Naive thymus-derived CD8-positive, alpha-beta T cell (primary cell): ENCODE results near the gene ZNF594. TPM values are rescaled to one million over a fixed set of nuclear protein-coding genes. Genes with fewer than 3 reads are reported as not detected.
A peak's percentile ranks its signal among the peaks of the same experiment; 100 is the strongest.
"Not testable (repeated sequence)": the region's sequence is repeated elsewhere in the genome, so short reads cannot be mapped to it uniquely, and the experiment has no call there.

Experiments used
- ATAC-seq, 2 donors: fragments of 150-1000 bp; cut with Tn5 transposase in 1 of 2; sonication (Bioruptor Pico), chemical (Tn5 transposase) in 1 of 2; 1 replicate in 1 of 2; 2 replicates in 1 of 2; pipeline ENCODE4 v1.10.0; 2021; ENCODE audit warnings: mild to moderate bottlenecking in 2 of 2, moderate library complexity in 2 of 2
- POLR2A ChIA-PET: fragments of 350-600 bp; sonication (Branson Sonifier 250); formaldehyde crosslinking; loops from one replicate; lab custom pipeline; 2021; ENCODE audit warnings: antibody characterized with exemption; lab: Charles Lee
- DNase-seq, 10 donors: peaks; one replicate each; pipeline versions ENCODE4 v3.0.0 to v3.0.0-alpha.2; 2020 to 2022
- H3K27ac Mint-ChIP-seq, 10 donors: one replicate each; pipeline ENCODE4 v1.8.0; 2020 to 2022; ENCODE audit warnings: mild to moderate bottlenecking in 10 of 10, mixed read lengths in 10 of 10, moderate library complexity in 4 of 10, inconsistent platforms in 1 of 10
- H3K27me3 Mint-ChIP-seq, 5 donors: one replicate each; pipeline ENCODE4 v1.8.0; 2021 to 2022; ENCODE audit warnings: mixed read lengths in 5 of 5
- H3K36me3 Mint-ChIP-seq, 3 donors: one replicate each; pipeline ENCODE4 v1.8.0; 2020 to 2022; ENCODE audit warnings: mixed read lengths in 3 of 3, mild to moderate bottlenecking in 2 of 3, inconsistent platforms in 1 of 3
- H3K4me1 Mint-ChIP-seq, 4 donors: one replicate each; pipeline ENCODE4 v1.8.0; 2021 to 2022; ENCODE audit warnings: mixed read lengths in 4 of 4
- H3K4me3 Mint-ChIP-seq, 10 donors: one replicate each; pipeline ENCODE4 v1.8.0; 2020 to 2022; ENCODE audit warnings: mild to moderate bottlenecking in 10 of 10, mixed read lengths in 10 of 10, moderate library complexity in 6 of 10, inconsistent platforms in 1 of 10
- H3K9me3 Mint-ChIP-seq, 9 donors: one replicate each; pipeline ENCODE4 v1.8.0; 2020 to 2022; ENCODE audit warnings: mixed read lengths in 9 of 9, mild to moderate bottlenecking in 3 of 9, inconsistent platforms in 1 of 9, moderate library complexity in 1 of 9
- polyA plus RNA-seq, 3 donors: library from polyadenylated mRNA; unstranded; fragments of 300-500 nt; fragmentation: Illumina TruSeq; gene quantifications; one replicate each; pipeline ENCODE4 v1.2.3, GENCODE V29; 2021
- total RNA-seq, 8 experiments: library from RNA in 2 of 8; stranded (reverse) in 2 of 8; gene quantifications; one replicate each; pipeline ENCODE4 v1.2.3 and lab custom pipeline; 2021 to 2026

ZNF594 gene
- total RNA-seq (10 to 100 TPM; 32.4 to 32.5 TPM), polyA plus RNA-seq (1 to 10 TPM; 1.7 to 3.3 (median 3.3) TPM), total RNA-seq (lab: John Stamatoyannopoulos, UW) (5.4 to 42.3 (median 18.5) reads per million in 6 experiments)

- H3K27me3 Mint-ChIP-seq, result no peaks in the 10 kb centered on the region
- POLR2A ChIA-PET, result interaction anchor here (0.5 to 2.8 kb wide), 25 partner anchors 10 to 1049 kb away, joined by 3 to 14 read pairs (median 4); partner anchors contain the start of genes C1QBP, CYB5D2, INCA1 and KIF1C
- peaks cover 9 to 29% (median 19%) of the 10 kb centered on the region in 3 donors for H3K36me3 Mint-ChIP-seq
- H3K4me3 Mint-ChIP-seq, result peak within 1 kb of the TSS; percentile 90 to 97 (median 95)
- H3K9me3 Mint-ChIP-seq, result peaks cover 5 to 25% (median 9%) of the 10 kb centered on the region in 9 donors
- DNase-seq, result peak; percentile 93 to 98 (median 97)
- H3K27ac Mint-ChIP-seq, result peak within 1 kb of the TSS; percentile 86 to 98 (median 96)
- H3K4me1 Mint-ChIP-seq, result peaks cover 18 to 41% (median 35%) of the 10 kb centered on the region in 4 donors
- peak; percentile 98 for ATAC-seq
These were observed at the start of gene ZNF594 for GRCh38 chr17:5191541-5192417. TSS of gene ZNF594 (minus strand) at chr17:5191868. CDS start at chr17:5184256, 7,612 bp downstream.

- not testable (repeated sequence) for ATAC-seq, DNase-seq, H3K27me3 Mint-ChIP-seq, H3K4me3 Mint-ChIP-seq, H3K9me3 Mint-ChIP-seq, H3K36me3 Mint-ChIP-seq
- POLR2A ChIA-PET, result interaction anchor here (0.7 to 4.2 kb wide), 4 partner anchors 13 to 41 kb away, joined by 3 to 32 read pairs (median 3); no protein-coding TSS in a partner anchor
- H3K4me1 Mint-ChIP-seq, result peaks cover 19 to 73% (median 47%) of the 10 kb centered on the region in 4 donors
- H3K27ac Mint-ChIP-seq, result peak overlapping the region in 3 of 10 donors; percentile 15 to 53 (median 34)
These were observed 48.1 kb upstream of the ZNF594 start for GRCh38 chr17:5239769-5240168.

GRCh38 chr17:5238333-5238732, 46.7 kb upstream of the ZNF594 start:
- Mint-ChIP-seq H3K36me3 (peaks cover 0 to 6% (median 0%) of the 10 kb centered on the region in 3 donors), H3K27me3 (no peaks in the 10 kb centered on the region), H3K9me3 (peaks cover 0 to 8% (median 0%) of the 10 kb centered on the region in 9 donors), H3K27ac (peak overlapping the region in 5 of 10 donors; percentile 40 to 82 (median 66)), H3K4me1 (peaks cover 20 to 73% (median 49%) of the 10 kb centered on the region in 4 donors), H3K4me3 (no peak overlapping the region)
- DNase-seq (no peak), ATAC-seq (no peak)
- POLR2A ChIA-PET, result interaction anchor here (0.6 to 4.2 kb wide), 5 partner anchors 11 to 43 kb away, joined by 3 to 32 read pairs (median 3); no protein-coding TSS in a partner anchor

DNA sequence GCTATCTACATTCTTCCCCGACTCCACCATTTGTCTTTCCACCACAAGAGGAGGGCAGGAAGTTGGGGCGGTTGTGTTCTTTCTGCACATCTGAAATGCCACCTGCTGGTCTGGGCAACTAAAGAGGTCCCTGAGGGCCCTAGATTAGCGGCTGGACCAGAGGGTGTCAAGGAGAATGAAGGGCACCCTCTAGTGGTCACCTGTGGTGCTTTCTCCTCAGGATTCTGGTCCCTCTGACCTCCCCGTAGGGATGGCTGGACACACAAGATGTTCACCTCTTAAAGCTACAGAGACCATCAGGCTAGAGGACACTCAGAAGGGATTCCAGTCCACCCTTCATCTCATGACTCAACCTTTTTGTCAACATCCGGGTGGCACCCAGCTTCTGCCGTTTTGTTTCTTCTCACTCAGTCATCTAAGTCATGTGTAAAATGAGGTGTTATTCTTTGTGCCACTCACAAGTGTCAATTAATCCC, 45.9 kb upstream of the ZNF594 start:
- H3K9me3 Mint-ChIP-seq, result peaks cover 0 to 8% (median 0%) of the 10 kb centered on the region in 9 donors
- peak overlapping the region in 2 of 10 donors; percentile 17 to 23 for H3K4me3 Mint-ChIP-seq
- DNase-seq (peak in 1 of 10 donors; percentile 42), ATAC-seq (peak in 1 of 2 donors; percentile 8)
- peaks cover 16 to 73% (median 44%) of the 10 kb centered on the region in 4 donors for H3K4me1 Mint-ChIP-seq
- POLR2A ChIA-PET, result interaction anchor here (0.6 to 4.2 kb wide), 6 partner anchors 11 to 46 kb away, joined by 3 to 32 read pairs (median 3); partner anchors contain the start of gene ZNF594
- H3K27ac Mint-ChIP-seq, result peak overlapping the region; percentile 4 to 82 (median 66)
- H3K36me3 Mint-ChIP-seq, result peaks cover 0 to 6% (median 0%) of the 10 kb centered on the region in 3 donors
- no peaks in the 10 kb centered on the region for H3K27me3 Mint-ChIP-seq

DNA sequence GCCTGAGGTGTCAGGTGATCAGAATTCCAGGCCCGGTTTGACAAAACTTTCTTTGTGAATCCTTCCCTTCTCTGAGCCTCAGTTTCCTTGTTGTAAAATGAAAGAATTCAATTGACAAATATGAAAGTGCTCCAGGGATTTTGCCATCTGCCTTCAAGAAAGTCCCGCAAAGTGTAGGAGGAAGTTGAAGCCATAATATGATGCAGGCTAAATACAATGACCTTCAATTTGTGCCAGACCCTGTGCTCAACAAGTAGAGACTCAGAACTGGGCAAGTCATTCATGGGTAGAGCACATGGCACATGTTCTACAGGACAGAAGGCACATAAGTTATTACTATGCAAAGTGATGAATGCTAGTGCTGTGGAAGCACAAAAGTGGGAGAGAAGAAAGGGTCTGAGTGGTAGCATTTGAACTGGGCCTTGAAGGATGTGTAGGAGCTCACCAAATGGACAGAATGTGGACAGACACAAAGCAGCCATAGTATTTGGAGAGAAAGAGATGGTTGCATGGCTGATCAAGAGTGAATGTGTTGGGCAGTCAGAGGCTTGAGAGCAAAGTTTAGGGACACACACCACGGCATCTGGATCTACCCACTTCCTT, 45.4 kb upstream of the ZNF594 start:
- peak overlapping the region in 3 of 10 donors; percentile 17 to 24 (median 23) for H3K4me3 Mint-ChIP-seq
- peak overlapping the region; percentile 4 to 82 (median 66) for H3K27ac Mint-ChIP-seq
- POLR2A ChIA-PET, result interaction anchor here (0.7 to 4.2 kb wide), 4 partner anchors 10 to 1417 kb away, joined by 3 to 32 read pairs (median 4); partner anchors contain the start of gene ZNF594
- no peak for ATAC-seq
- no peak for DNase-seq
- H3K9me3 Mint-ChIP-seq, result peaks cover 0 to 8% (median 0%) of the 10 kb centered on the region in 9 donors
- H3K27me3 Mint-ChIP-seq, result no peaks in the 10 kb centered on the region
- H3K36me3 Mint-ChIP-seq, result peaks cover 0 to 6% (median 0%) of the 10 kb centered on the region in 3 donors
- peaks cover 14 to 73% (median 39%) of the 10 kb centered on the region in 4 donors for H3K4me1 Mint-ChIP-seq

DNA sequence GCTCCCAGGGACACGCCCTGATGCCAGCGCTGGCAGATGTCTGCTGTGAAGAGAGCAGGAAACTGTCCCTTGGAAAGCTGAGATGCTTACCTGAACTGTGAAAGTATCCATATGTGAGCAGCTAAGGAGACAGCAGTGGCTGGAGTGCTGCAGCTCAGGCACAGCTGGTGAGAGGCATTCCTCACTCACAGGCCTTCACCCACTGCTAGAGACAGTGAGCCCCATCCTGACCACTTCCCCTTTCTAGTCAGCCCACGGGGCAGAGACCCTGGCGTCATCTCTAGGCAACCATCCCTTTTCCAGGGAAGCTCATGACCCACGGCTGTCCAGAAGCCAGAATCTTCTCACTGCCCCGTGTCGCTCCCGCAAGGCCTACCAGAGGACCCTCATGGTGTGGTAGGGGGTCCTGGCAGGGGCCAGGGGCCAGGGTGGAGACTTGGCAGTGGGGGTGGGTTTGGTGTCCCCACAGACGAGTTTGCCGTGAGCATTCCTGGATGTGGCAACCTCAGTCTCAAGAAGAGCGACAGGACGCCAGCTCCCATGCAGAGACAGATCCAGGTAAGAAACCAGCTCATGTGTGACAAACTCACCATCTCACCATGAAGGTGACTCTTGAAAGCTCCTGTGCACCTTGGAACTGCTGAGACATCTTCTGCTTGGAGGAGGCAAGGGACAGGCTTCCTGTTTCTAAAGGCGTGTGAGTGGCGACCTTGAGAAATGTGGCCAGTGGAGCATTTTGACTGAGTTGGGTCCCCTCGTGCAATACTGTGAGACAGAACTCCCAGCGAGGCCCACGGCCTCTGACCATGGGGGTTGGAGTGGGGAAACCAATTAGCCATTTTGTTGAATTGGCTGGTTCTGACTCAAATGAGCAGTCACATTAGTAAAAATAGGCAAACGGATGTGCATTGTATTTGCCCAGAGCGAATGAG, 43.2 kb upstream of the ZNF594 start, which contains the start of gene SCIMP:
SCIMP (minus strand) TSS at position 216 of the 932 bp plus-strand sequence; CDS start at position 111, 105 bp downstream.
- Mint-ChIP-seq H3K4me1 (peaks cover 12 to 79% (median 35%) of the 10 kb centered on the region in 4 donors), H3K27ac (peak within 1 kb of the TSS; percentile 57 to 86 (median 78)), H3K9me3 (peaks cover 0 to 8% (median 0%) of the 10 kb centered on the region in 9 donors), H3K27me3 (no peaks in the 10 kb centered on the region), H3K36me3 (peaks cover 0 to 7% (median 0%) of the 10 kb centered on the region in 3 donors), H3K4me3 (peak within 1 kb of the TSS in 3 of 10 donors; percentile 27 to 83 (median 36))
- no peak for DNase-seq
- peak in 1 of 2 donors; percentile 70 for ATAC-seq
- POLR2A ChIA-PET, result interaction anchor here (0.7 to 2.0 kb wide), 6 partner anchors 12 to 229 kb away, joined by 3 to 5 read pairs (median 4); partner anchors contain the start of gene ZNF594

GRCh38 chr17:5233492-5233891, 41.8 kb upstream of the ZNF594 start:
- H3K36me3 Mint-ChIP-seq, H3K9me3 Mint-ChIP-seq, ATAC-seq, DNase-seq, H3K27me3 Mint-ChIP-seq, POLR2A ChIA-PET: not testable (repeated sequence)
- Mint-ChIP-seq H3K27ac (peak overlapping the region in 7 of 10 donors; percentile 9 to 80 (median 65)), H3K4me3 (peak overlapping the region in 1 of 10 donors; percentile 76), H3K4me1 (peaks cover 15 to 80% (median 43%) of the 10 kb centered on the region in 4 donors)

GRCh38 chr17:5226940-5227878, 35.5 kb upstream of the ZNF594 start:
- peak overlapping the region; percentile 60 to 89 (median 75) for H3K4me3 Mint-ChIP-seq
- peaks cover 22 to 80% (median 67%) of the 10 kb centered on the region in 4 donors for H3K4me1 Mint-ChIP-seq
- no peaks in the 10 kb centered on the region for H3K27me3 Mint-ChIP-seq
- peak in 6 of 10 donors; percentile 23 to 72 (median 56) for DNase-seq
- no peaks in the 10 kb centered on the region for H3K9me3 Mint-ChIP-seq
- H3K36me3 Mint-ChIP-seq, result peaks cover 0 to 6% (median 2%) of the 10 kb centered on the region in 3 donors
- POLR2A ChIA-PET, result interaction anchor here (0.6 to 5.7 kb wide), 13 partner anchors 9 to 55 kb away, joined by 3 to 34 read pairs (median 6); partner anchors contain the start of genes RABEP1 and ZNF594
- peak; percentile 85 to 90 for ATAC-seq
- H3K27ac Mint-ChIP-seq, result peak overlapping the region; percentile 88 to 99 (median 97)

DNA sequence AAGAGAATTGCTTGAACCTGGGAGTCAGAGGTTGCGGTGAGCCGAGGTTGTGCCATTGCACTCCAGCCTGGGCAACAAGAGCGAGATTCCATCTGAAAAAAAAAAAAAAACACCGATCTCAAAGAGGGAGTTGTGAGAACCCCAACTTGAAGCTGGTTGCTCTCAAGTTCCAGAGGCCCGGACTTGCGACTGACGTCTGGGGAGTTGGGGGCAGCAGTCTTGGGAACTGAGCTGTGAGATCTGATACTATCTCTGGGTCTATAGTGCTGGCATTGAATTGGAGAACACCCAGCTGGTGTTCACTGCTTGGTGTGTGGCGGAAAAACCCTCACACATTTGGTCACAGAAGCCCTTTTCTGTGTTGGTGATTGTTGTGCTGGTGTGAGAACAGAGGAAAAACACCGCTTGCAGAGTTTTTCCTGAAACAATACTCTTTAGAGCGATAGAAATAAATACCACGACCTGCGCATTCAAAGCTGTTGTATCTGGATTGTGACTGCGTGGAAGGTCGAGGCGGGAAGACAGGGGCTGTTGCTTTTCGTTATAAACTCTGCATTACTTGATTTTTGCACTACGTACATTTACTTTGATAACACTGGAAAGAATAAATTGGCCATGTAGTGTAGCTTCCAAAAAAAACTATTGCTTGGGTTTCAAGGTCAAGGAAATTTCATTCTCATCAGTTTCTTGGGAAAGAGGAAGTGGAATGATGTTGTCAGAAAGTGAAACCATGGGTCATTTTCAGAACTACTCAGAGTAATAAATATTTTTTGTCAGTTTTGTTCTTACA, 34.2 kb upstream of the ZNF594 start:
- peak overlapping the region in 9 of 10 donors; percentile 5 to 85 (median 55) for H3K4me3 Mint-ChIP-seq
- ATAC-seq, result no peak
- DNase-seq, result no peak
- no peaks in the 10 kb centered on the region for H3K27me3 Mint-ChIP-seq
- no peaks in the 10 kb centered on the region for H3K9me3 Mint-ChIP-seq
- POLR2A ChIA-PET, result interaction anchor here (0.5 to 5.7 kb wide), 10 partner anchors 12 to 281 kb away, joined by 3 to 34 read pairs (median 8); partner anchors contain the start of genes RABEP1 and ZNF594
- peaks cover 0 to 6% (median 2%) of the 10 kb centered on the region in 3 donors for H3K36me3 Mint-ChIP-seq
- H3K27ac Mint-ChIP-seq, result peak overlapping the region; percentile 40 to 99 (median 94)
- H3K4me1 Mint-ChIP-seq, result peaks cover 29 to 86% (median 76%) of the 10 kb centered on the region in 4 donors
